K562 (cell line): ENCODE results near the gene CYP51A1.

Experiments
- CEBPZ ChIP-seq: fragments of 150-350 bp; IDR thresholded peaks from 2 replicates; pipeline ENCODE4 v1.6.1; 2014; ENCODE audit warnings: low read depth, mild to moderate bottlenecking, low read length, borderline replicate concordance
- CTCF ChIP-seq, 3 experiments: IDR thresholded peaks in 2 of 3; conservative IDR thresholded peaks in 1 of 3; 2 replicates each; pipeline ENCODE4 v1.5.1; 2011 to 2012; ENCODE audit warnings: low read length in 3 of 3, mild to moderate bottlenecking in 3 of 3, control low read depth in 2 of 3, improper control_type of control experiment in 1 of 3, inconsistent platforms in 1 of 3, low read depth in 1 of 3, mixed read lengths in 1 of 3, moderate library complexity in 1 of 3; ENCODE audit not compliant: insufficient read depth in 2 of 3
- EHMT2 ChIP-seq: fragments of 450-650 bp; IDR thresholded peaks from 2 replicates; pipeline ENCODE4 v1.6.1; 2018; ENCODE audit warnings: antibody characterized with exemption
- ELK1 ChIP-seq: sonication (generic); formaldehyde crosslinking; IDR thresholded peaks from 2 replicates; pipeline ENCODE4 v1.8.1; 2022; ENCODE audit warnings: missing genetic modification reagents
- GTF2E2 ChIP-seq: fragments of 200-800 bp; sonication (Bioruptor generic); IDR thresholded peaks from 2 replicates; pipeline ENCODE4 v1.6.1; 2016; ENCODE audit warnings: missing genetic modification characterization, missing compliant biosample characterization
- HNRNPUL1 ChIP-seq: fragments of 200-400 bp; formaldehyde crosslinking; IDR thresholded peaks from 2 replicates; pipeline ENCODE4 v1.6.1; 2017; ENCODE audit warnings: low read length
- POLR2A ChIP-seq: fragments of 450-650 bp; conservative IDR thresholded peaks from 2 replicates; pipeline ENCODE4 v1.6.1; 2016
- POLR2AphosphoS5 ChIP-seq: IDR thresholded peaks from 2 replicates; pipeline ENCODE4 v1.6.1; 2011; ENCODE audit warnings: mild to moderate bottlenecking, low read depth, low read length, moderate library complexity; ENCODE audit not compliant: control insufficient read depth, insufficient read depth
- SMC3 ChIP-seq: conservative IDR thresholded peaks from 2 replicates; pipeline ENCODE4 v1.6.1; 2011; ENCODE audit warnings: low read depth, low read length, improper control_type of control experiment; ENCODE audit not compliant: insufficient read depth
- ZBTB43 ChIP-seq: sonication (generic); formaldehyde crosslinking; IDR thresholded peaks from 2 replicates; pipeline ENCODE4 v1.8.0; 2023; ENCODE audit warnings: mild to moderate bottlenecking, missing genetic modification reagents
- ZFX ChIP-seq: sonication (generic); formaldehyde crosslinking; IDR thresholded peaks from 2 replicates; pipeline ENCODE4 v1.8.0; 2022; ENCODE audit warnings: mild to moderate bottlenecking, missing genetic modification reagents, moderate library complexity

- TF ChIP-seq GTF2E2 (no peak), EHMT2 (no peak), CEBPZ (no peak), ELK1 (CRISPR knock-in tag) (no peak), CTCF (IDR thresholded peaks at IDR 0.05 in 2 of 3, conservative IDR thresholded peaks at IDR 0.05 in 1 of 3; ENCODE audit: insufficient read depth in 2 of 3, low read depth in 1 of 3, low read length in 3 of 3) (no peak), HNRNPUL1 (no peak), ZFX (CRISPR knock-in tag) (no peak), POLR2AphosphoS5 (no peak), POLR2A (no peak), ZBTB43 (no peak), SMC3 (no peak)
These were observed 58.7 kb downstream of the CYP51A1 start for GRCh38 chr7:92075455-92076158.
